Naive thymus-derived CD4-positive, alpha-beta T cell (primary cell): ENCODE data around the gene S100A16. TPM values are rescaled to one million over a fixed set of nuclear protein-coding genes. Genes with fewer than 3 reads are reported as not detected.
A peak's percentile ranks its signal among the peaks of the same experiment; 100 is the strongest.

Source experiments
- ATAC-seq: fragments of 150-1000 bp; cut with Tn5 transposase; 2 replicates; pipeline ENCODE4 v1.10.0; 2021; ENCODE audit warnings: mild to moderate bottlenecking, moderate library complexity
- CTCF ChIA-PET: fragments of 350-600 bp; sonication (Branson Sonifier 250); formaldehyde crosslinking; loops from one replicate; lab custom pipeline; 2021; ENCODE audit warnings: antibody characterized with exemption; lab: Charles Lee
- POLR2A ChIA-PET: fragments of 350-600 bp; sonication (Branson Sonifier 250); formaldehyde crosslinking; loops from one replicate; lab custom pipeline; 2021; ENCODE audit warnings: antibody characterized with exemption, inconsistent platforms; lab: Charles Lee
- DNase-seq, 9 donors: peaks; one replicate each; pipeline versions ENCODE4 v3.0.0 to v3.0.0-alpha.2; 2020 to 2022; ENCODE audit warnings: mixed read lengths in 1 of 9
- H3K27ac ChIP-seq: one replicate; pipeline ENCODE4 v1.7.0; 2013; ENCODE audit warnings: mild to moderate bottlenecking, low read depth, low read length, moderate library complexity
- H3K27me3 ChIP-seq, 2 donors: one replicate each; pipeline ENCODE4 v1.7.0; 2013; ENCODE audit warnings: low read length in 2 of 2, mild to moderate bottlenecking in 2 of 2, moderate library complexity in 2 of 2; ENCODE audit not compliant: control insufficient read depth in 2 of 2, insufficient read depth in 2 of 2
- H3K36me3 ChIP-seq, 3 experiments: 1 replicate in 2 of 3; 2 replicates in 1 of 3; pipeline ENCODE4 v1.7.0; 2013; ENCODE audit warnings: low read length in 3 of 3, mild to moderate bottlenecking in 3 of 3, moderate library complexity in 1 of 3; ENCODE audit not compliant: insufficient read depth in 3 of 3, control insufficient read depth in 2 of 3
- H3K4me1 ChIP-seq, 2 donors: one replicate each; pipeline ENCODE4 v1.7.0; 2013; ENCODE audit warnings: low read length in 2 of 2, mild to moderate bottlenecking in 2 of 2, moderate library complexity in 1 of 2; ENCODE audit not compliant: control insufficient read depth in 2 of 2, insufficient read depth in 2 of 2
- H3K4me3 ChIP-seq: 2 replicates; pipeline ENCODE4 v1.7.0; 2013; ENCODE audit warnings: mild to moderate bottlenecking, low read length
- H3K9me3 ChIP-seq, 3 experiments: 1 replicate in 2 of 3; 2 replicates in 1 of 3; pipeline ENCODE4 v1.7.0; 2013; ENCODE audit warnings: low read length in 3 of 3; ENCODE audit not compliant: control insufficient read depth in 2 of 3
- H3K27ac Mint-ChIP-seq, 9 donors: one replicate each; pipeline ENCODE4 v1.8.0; 2020 to 2022; ENCODE audit warnings: mixed read lengths in 9 of 9, mild to moderate bottlenecking in 8 of 9, moderate library complexity in 5 of 9, inconsistent platforms in 2 of 9
- H3K27me3 Mint-ChIP-seq, 5 donors: one replicate each; pipeline ENCODE4 v1.8.0; 2021 to 2022; ENCODE audit warnings: mixed read lengths in 5 of 5, mild to moderate bottlenecking in 1 of 5
- H3K36me3 Mint-ChIP-seq, 5 donors: one replicate each; pipeline ENCODE4 v1.8.0; 2020 to 2022; ENCODE audit warnings: mixed read lengths in 5 of 5, mild to moderate bottlenecking in 3 of 5, inconsistent platforms in 1 of 5
- H3K4me1 Mint-ChIP-seq, 7 donors: one replicate each; pipeline ENCODE4 v1.8.0; 2020 to 2022; ENCODE audit warnings: mixed read lengths in 7 of 7, mild to moderate bottlenecking in 3 of 7, inconsistent platforms in 1 of 7
- H3K4me3 Mint-ChIP-seq, 10 donors: one replicate each; pipeline ENCODE4 v1.8.0; 2020 to 2022; ENCODE audit warnings: mild to moderate bottlenecking in 10 of 10, mixed read lengths in 10 of 10, moderate library complexity in 6 of 10, inconsistent platforms in 2 of 10
- H3K9me3 Mint-ChIP-seq, 11 donors: one replicate each; pipeline ENCODE4 v1.8.0; 2020 to 2022; ENCODE audit warnings: mixed read lengths in 11 of 11, mild to moderate bottlenecking in 4 of 11, inconsistent platforms in 1 of 11, moderate library complexity in 1 of 11
- intact Hi-C, 2 donors: fragments of 100-400 bp; cut with micrococcal nuclease; formaldehyde crosslinking; loops; one replicate each; pipeline ENCODE4 v1.15.1; 2023
- polyA plus RNA-seq, 2 donors: library from polyadenylated mRNA; unstranded; fragments of 300-500 nt; fragmentation: Illumina TruSeq; gene quantifications; one replicate each; pipeline ENCODE4 v1.2.3, GENCODE V29; 2021
- total RNA-seq, 6 experiments: library from RNA in 5 of 6; stranded (reverse) in 5 of 6; gene quantifications; 1 replicate in 5 of 6; 2 replicates in 1 of 6; pipeline ENCODE4 v1.2.3 and lab custom pipeline; 2021 to 2026

Gene S100A16
- total and polyA plus RNA-seq, 7 experiments from 2014 or later: not detected

GRCh38 chr1:153658400-153659174 lies 45.6 kb upstream of the S100A16 start, which contains the start of gene SNAPIN:
SNAPIN (plus strand) TSS chr1:153658703; CDS start chr1:153658744, 41 bp downstream.
- no peaks in the 10 kb centered on the region for H3K9me3 Mint-ChIP-seq
- CTCF ChIA-PET: interaction anchor here (0.5 to 0.8 kb wide), 2 partner anchors 14 to 25 kb away, joined by 3 to 4 read pairs; no protein-coding TSS in a partner anchor
- POLR2A ChIA-PET: interaction anchor here (0.6 to 4.2 kb wide), 10 partner anchors 9 to 308 kb away, joined by 3 to 38 read pairs (median 6); partner anchors contain the start of genes CHTOP, ILF2 and INTS3

GRCh38 chr1:153655333-153655732 lies 42.4 kb upstream of the S100A16 start:
- H3K36me3 Mint-ChIP-seq: peaks cover 0 to 4% (median 0%) of the 10 kb centered on the region in 5 donors
- ChIA-PET POLR2A (interaction anchor here (1.5 to 2.2 kb wide), 2 partner anchors 11 to 21 kb away, joined by 3 to 9 read pairs; partner anchors contain the start of gene CHTOP), CTCF (interaction anchor here (0.7 kb wide), 1 partner anchor 10 kb away, joined by 4 read pairs; no protein-coding TSS in a partner anchor)
- H3K27ac ChIP-seq: no peak overlapping the region
- H3K4me3 ChIP-seq: no peak overlapping the region
- peak overlapping the region in 1 of 9 donors; percentile 20 for H3K27ac Mint-ChIP-seq
- no peaks in the 10 kb centered on the region for H3K27me3 ChIP-seq
- intact Hi-C loops: loop anchor here in 1 of 2 donors (5.0 kb wide), 1 partner anchor 118 kb away; the partner anchor contains the start of gene S100A6
- no peaks in the 10 kb centered on the region for H3K9me3 Mint-ChIP-seq
- H3K36me3 ChIP-seq: peaks cover 0 to 7% (median 0%) of the 10 kb centered on the region in 3 experiments
- DNase-seq (no peak), ATAC-seq (no peak)
- peaks cover 9 to 13% of the 10 kb centered on the region in 2 donors for H3K4me1 ChIP-seq
- peaks cover 8 to 21% (median 18%) of the 10 kb centered on the region in 7 donors for H3K4me1 Mint-ChIP-seq
- H3K9me3 ChIP-seq: no peaks in the 10 kb centered on the region
- H3K4me3 Mint-ChIP-seq: peak overlapping the region in 1 of 10 donors; percentile 23
- H3K27me3 Mint-ChIP-seq: no peaks in the 10 kb centered on the region

More at GRCh38 chr1:153658400-153659174, 45.6 kb upstream of the S100A16 start, which contains the start of gene SNAPIN:
- Mint-ChIP-seq H3K27ac (peak within 1 kb of the TSS; percentile 90 to 98 (median 91)), H3K27me3 (no peaks in the 10 kb centered on the region), H3K36me3 (peaks cover 8 to 16% (median 12%) of the 10 kb centered on the region in 5 donors), H3K4me1 (peaks cover 8 to 26% (median 14%) of the 10 kb centered on the region in 7 donors), H3K4me3 (peak within 1 kb of the TSS; percentile 91 to 97 (median 94))
- peak; percentile 81 to 94 (median 88) for DNase-seq
- peak within 1 kb of the TSS; percentile 93 for H3K4me3 ChIP-seq
- intact Hi-C loops: loop anchor here (1.0 to 5.0 kb wide), 10 partner anchors 13 to 562 kb away; partner anchors contain the start of genes RPS27 (in 2 of the 2), CHTOP (in 1 of the 2), S100A6 (in 1 of the 2) and UBAP2L (in 1 of the 2)
- H3K36me3 ChIP-seq: peaks cover 17 to 36% (median 23%) of the 10 kb centered on the region in 3 experiments
- H3K27ac ChIP-seq: peak within 1 kb of the TSS; percentile 90
- no peaks in the 10 kb centered on the region for H3K27me3 ChIP-seq
- peak; percentile 98 for ATAC-seq
- peaks cover 9 to 13% of the 10 kb centered on the region in 2 donors for H3K4me1 ChIP-seq
- no peaks in the 10 kb centered on the region for H3K9me3 ChIP-seq

GRCh38 chr1:153652805-153653500 lies 40.0 kb upstream of the S100A16 start:
- peaks cover 7 to 20% of the 10 kb centered on the region in 2 donors for H3K4me1 ChIP-seq
- ATAC-seq (peak; percentile 44), DNase-seq (no peak)
- H3K9me3 Mint-ChIP-seq: peaks cover 0 to under 1% (median 0%) of the 10 kb centered on the region in 11 donors
- H3K36me3 Mint-ChIP-seq: no peaks in the 10 kb centered on the region
- peaks cover 9 to 26% (median 23%) of the 10 kb centered on the region in 7 donors for H3K4me1 Mint-ChIP-seq
- ChIA-PET POLR2A (interaction anchor here (0.6 to 11.0 kb wide), 5 partner anchors 9 to 291 kb away, joined by 3 to 99 read pairs (median 3); partner anchors contain the start of gene CHTOP), CTCF (interaction anchor here (0.7 to 1.2 kb wide), 3 partner anchors 10 to 133 kb away, joined by 3 to 4 read pairs (median 3); no protein-coding TSS in a partner anchor)
- intact Hi-C loops: no loop called here
- no peak overlapping the region for H3K4me3 ChIP-seq
- H3K9me3 ChIP-seq: no peaks in the 10 kb centered on the region
- no peak overlapping the region for H3K27ac ChIP-seq
- no peaks in the 10 kb centered on the region for H3K27me3 ChIP-seq
- no peaks in the 10 kb centered on the region for H3K36me3 ChIP-seq
- H3K27me3 Mint-ChIP-seq: no peaks in the 10 kb centered on the region
- no peak overlapping the region for H3K4me3 Mint-ChIP-seq
- H3K27ac Mint-ChIP-seq: peak overlapping the region in 1 of 9 donors; percentile 7

GRCh38 chr1:153651771-153652170 lies 38.8 kb upstream of the S100A16 start:
- Histone ChIP-seq H3K4me3 (no peak overlapping the region), H3K36me3 (peaks cover 0 to 2% (median 0%) of the 10 kb centered on the region in 3 experiments), H3K27ac (no peak overlapping the region), H3K4me1 (peaks cover 7 to 26% of the 10 kb centered on the region in 2 donors), H3K27me3 (no peaks in the 10 kb centered on the region), H3K9me3 (no peaks in the 10 kb centered on the region)
- Mint-ChIP-seq H3K36me3 (peaks cover 0 to 4% (median under 1%) of the 10 kb centered on the region in 5 donors), H3K9me3 (peaks cover 0 to 2% (median 0%) of the 10 kb centered on the region in 11 donors), H3K4me1 (peaks cover 12 to 38% (median 35%) of the 10 kb centered on the region in 7 donors), H3K27me3 (no peaks in the 10 kb centered on the region), H3K4me3 (no peak overlapping the region), H3K27ac (no peak overlapping the region)
- intact Hi-C loops: no loop called here
- ChIA-PET CTCF (interaction anchor here (1.2 kb wide), 1 partner anchor 14 kb away, joined by 4 read pairs; no protein-coding TSS in a partner anchor), POLR2A (interaction anchor here (0.9 to 11.0 kb wide), 5 partner anchors 8 to 116 kb away, joined by 3 to 99 read pairs (median 3); partner anchors contain the start of genes CHTOP, ILF2 and S100A6)
- no peak for DNase-seq
- ATAC-seq: no peak

GRCh38 chr1:153649863-153650235 lies 36.9 kb upstream of the S100A16 start:
- CTCF ChIA-PET: interaction anchor here (0.9 to 1.0 kb wide), 2 partner anchors 23 to 28 kb away, joined by 3 to 4 read pairs; partner anchors contain the start of gene NPR1
- Histone ChIP-seq H3K36me3 (peaks cover 7 to 17% (median 13%) of the 10 kb centered on the region in 3 experiments), H3K27ac (peak overlapping the region; percentile 69), H3K27me3 (no peaks in the 10 kb centered on the region), H3K9me3 (no peaks in the 10 kb centered on the region), H3K4me1 (peaks cover 7 to 28% of the 10 kb centered on the region in 2 donors), H3K4me3 (no peak overlapping the region)
- DNase-seq: peak in 2 of 9 donors; percentile 23 to 33
- Mint-ChIP-seq H3K27me3 (no peaks in the 10 kb centered on the region), H3K4me3 (peak overlapping the region in 9 of 10 donors; percentile 67 to 85 (median 80)), H3K9me3 (peaks cover 0 to 2% (median 0%) of the 10 kb centered on the region in 11 donors), H3K4me1 (peaks cover 26 to 57% (median 52%) of the 10 kb centered on the region in 7 donors), H3K36me3 (peaks cover 5 to 16% (median 15%) of the 10 kb centered on the region in 5 donors), H3K27ac (peak overlapping the region; percentile 56 to 96 (median 92))
- ATAC-seq: no peak
- POLR2A ChIA-PET: interaction anchor here (0.9 to 11.0 kb wide), 5 partner anchors 9 to 16 kb away, joined by 7 to 99 read pairs (median 9); partner anchors contain the start of genes CHTOP and SNAPIN
- intact Hi-C loops: no loop called here
